RKO (cell line): ENCODE results near the gene RTN4R.

Experiments
- DNase-seq: peaks from one replicate; pipeline ENCODE4 v3.0.0-alpha.2; 2016; ENCODE audit warnings: low spot score

The RTN4R gene

DNA sequence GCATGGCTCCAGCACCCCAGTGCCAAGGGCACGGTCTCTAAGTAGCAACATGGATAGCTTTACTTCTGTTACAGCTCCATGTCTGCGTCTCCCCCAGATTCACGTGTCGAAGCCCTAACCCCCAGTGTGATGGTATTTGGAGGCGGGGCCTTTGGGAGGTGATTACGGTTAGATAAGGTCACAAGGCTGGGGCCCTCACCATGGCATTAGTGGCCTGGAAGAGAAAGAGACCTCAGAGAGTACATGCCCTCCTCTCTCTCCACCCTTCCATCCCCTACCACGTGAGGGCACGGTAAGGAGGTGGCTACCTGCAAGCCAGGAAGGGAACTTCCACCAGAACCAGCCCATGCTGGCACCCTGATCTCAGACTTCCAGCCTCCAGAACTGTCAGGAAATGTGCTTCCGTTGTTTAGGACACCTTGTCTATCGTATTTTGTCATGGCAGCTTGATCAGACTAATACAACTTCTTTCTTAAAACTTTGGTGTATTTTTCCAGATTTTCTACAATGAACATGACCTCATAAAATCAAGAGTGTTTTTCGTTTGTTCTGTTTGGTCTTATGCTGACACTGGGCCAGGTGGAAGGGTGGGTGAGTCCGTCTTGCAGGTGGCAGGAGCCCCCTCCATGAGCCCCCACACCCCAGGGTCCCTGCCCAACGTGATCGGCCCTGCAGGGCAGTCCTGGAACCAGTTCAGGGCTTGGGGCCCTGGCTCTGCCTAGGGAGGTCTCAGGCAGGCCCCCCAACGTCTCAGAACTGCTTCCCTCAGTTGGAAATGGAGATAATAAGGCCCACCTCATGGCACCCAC is 10.7 kb downstream of the RTN4R start:
- no peak for DNase-seq

DNA sequence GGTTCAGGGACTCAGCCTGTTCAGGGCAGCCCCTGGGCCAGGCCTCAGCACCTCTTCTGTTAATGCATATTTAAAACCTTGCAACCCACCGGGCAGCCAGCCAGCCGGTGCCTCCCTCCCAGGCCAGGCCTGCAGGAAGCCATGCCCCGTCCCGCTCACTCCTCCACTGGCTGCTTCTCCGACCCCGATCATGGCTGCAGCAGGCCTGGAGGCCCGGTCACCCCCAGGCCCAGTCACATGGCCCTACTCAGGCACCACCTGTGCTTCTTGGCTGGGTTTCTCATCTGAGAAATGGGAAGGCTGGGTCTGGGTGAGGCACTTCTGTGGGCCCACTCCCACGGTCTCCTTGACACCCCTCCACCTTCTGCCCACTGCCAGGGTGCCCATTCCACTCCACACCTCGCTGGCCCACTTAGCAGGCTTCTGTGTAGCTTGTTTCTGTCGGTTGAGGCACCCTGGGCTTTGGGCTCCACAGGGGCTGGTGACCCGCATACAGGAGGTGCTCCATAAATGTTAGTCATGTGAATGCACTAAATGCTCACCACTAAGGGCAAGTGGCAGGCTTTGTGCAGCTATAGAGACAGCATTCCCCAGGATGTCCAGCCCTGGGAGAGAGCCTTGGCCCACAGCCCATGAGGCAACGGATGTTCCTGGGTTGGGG is 11.4 kb downstream of the RTN4R start:
- no peak for DNase-seq

DNA sequence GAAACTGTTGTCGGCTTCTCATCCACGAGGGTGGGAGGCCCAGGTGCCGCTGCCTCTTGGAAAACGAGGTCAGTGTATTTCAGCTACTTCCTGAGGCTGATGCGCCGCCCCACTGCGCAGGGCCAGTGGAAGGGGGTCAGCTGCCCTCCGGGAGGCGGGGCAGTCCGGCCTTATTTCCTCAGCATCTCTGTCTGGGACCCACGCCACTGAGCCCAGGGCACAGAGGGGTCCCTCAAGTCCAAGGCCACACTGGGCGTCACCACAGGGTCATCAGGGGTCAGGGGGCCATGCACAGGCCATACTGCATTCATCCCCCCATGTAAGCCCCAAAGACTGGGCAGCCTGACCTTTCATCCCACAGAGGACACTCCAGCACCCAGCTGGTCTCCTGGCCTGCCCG is 12.1 kb downstream of the RTN4R start:
- no peak for DNase-seq

DNA sequence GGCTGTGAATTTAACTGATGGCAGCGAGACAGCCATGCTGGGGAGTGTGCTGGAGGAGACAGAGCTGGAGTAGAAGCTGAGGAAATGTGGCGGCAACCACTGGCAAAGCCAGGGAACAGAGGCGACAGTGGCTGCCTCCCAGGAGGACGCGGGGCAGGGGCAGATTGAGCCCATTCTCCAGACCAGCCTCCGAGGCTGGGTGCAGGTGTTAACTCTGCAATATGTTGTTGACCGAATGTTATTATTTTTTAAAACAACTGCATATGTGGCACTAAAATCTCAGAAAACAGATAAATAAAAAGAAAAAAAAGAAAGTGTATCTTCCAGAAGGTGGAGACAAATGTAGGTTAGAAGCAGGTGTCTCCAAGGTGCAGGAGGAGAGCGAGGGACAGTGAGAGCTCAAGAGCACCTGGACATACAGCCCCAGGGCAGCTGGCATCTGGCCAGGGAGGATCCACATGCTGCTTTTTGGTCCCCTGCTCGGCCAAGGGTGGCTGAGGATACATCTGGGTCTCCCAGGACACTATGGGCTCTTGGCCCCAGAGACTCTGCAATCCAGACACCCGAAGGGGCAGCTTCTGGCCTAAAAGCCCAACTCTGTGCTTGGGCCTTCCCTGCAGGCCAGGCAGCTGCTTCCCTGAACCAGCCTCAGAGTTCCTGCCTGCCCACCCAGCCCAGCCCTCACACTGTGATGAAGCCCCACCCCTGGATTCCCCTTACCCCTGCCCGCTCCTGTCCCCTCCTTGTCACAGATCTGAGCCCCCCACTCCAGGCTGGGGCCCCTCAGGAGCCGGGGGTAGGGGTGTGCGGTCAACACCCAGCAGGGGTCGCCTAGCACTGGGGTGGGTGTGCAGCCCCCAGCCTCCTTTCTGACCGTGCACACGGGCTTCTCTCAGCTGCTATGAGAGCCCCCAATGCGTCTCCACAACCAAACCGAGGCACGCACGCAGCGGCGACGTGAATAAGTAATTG is 12.9 kb downstream of the RTN4R start:
- no peak for DNase-seq

DNA sequence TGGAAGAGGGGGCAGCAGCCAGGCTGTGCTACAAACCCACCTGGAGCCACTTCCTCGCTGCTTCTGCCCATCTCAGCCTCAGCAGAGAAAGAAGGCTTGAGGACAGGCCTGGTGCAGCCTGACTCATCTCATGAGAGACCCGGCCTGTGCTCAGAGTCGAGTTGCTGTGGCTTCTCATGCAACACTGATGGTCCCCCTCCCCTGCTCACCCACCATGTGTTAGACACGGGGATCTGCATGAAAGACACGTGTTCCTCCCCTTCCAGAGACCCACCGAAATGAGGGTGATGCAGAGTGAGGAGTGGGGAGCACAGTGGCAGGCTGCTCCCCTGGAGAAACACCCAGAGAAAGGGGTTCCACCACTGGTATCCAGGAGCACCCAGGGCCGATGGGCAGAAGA is 15.0 kb downstream of the RTN4R start:
- DNase-seq, result no peak

DNA sequence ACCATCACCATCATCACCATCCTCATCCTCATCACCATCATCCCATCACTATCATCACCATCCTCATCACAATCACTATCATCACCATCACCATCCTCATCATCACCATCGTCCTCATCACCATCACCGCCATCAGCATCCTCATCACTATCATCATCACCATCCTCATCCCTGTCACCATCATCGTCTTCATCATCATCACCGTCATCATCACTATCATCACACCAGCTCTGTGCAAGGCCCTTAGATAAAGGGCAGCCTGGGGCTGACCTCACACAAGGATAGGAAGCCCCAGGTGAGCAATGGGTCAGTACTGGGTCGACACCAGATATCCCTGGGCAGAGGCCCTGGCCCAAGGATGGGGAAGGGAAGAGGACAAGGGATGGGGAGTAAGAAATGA is 16.1 kb downstream of the RTN4R start:
- no peak for DNase-seq

DNA sequence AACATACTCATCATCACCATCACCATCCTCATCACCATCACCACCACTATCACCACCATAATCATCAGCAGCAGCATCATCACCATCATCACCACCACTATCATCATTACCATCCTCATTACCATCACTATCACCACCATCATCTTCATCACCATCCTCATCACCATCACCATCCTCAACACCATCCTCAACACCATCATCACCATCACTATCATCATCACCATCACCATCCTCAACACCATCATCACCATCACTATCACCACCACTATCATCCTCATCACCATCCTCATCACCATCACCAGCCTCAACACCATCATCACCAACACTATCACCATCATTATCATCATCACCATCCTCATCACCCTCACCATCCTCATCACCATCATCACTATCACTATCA is 16.6 kb downstream of the RTN4R start:
- DNase-seq, result no peak

DNA sequence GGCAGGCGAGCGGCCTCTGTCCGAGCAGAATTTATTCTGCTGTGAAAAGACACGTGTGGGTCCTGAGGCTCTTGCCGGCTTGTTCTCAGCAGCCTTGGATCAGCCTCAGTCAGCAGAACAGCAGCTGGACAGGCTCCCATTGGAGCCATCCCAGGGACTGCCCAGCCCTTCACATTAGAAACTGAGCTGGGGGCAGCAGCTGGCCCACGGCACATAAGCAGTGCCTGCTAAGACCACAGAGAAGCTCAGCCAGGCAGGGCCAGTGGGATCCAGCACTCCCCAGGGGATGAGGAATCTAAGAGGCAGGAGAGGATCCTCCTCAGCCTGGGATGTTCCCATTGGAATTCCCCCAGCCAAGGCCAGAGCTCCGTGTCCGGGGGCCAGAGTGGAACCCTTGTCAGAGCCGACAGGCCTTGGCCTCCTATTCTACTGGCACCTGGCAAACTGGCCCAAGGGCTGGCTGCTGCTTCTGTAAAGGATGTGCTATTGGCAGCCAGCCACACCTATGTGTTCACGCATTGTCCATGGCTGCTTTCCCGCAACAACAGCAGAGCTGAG is 18.2 kb downstream of the RTN4R start:
- no peak for DNase-seq

DNA sequence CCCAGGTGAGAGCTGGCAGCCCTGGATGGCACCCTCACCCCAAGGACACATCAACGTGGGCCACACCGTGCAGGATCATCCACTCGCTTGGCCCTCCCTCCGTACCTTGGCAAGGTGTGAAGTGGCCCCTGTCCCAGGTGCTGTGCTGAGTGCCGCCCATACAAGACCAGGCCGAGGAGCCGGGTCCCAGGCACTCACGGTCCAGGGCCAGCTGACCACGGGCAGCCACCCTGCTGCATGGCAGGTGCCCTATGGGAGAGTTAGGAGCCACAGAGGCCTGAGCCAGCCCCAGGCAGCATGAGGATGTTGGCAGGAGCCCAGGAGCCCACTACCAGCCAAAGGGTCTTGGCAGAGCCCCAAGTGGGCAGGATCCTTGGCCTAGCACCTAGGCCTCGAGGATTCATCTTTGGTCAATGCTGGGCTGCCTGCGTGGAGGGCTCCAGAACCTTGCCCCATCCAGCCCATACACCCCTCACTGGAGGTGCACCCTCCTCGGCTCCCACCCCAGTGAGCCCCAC is 19.6 kb downstream of the RTN4R start:
- no peak for DNase-seq

DNA sequence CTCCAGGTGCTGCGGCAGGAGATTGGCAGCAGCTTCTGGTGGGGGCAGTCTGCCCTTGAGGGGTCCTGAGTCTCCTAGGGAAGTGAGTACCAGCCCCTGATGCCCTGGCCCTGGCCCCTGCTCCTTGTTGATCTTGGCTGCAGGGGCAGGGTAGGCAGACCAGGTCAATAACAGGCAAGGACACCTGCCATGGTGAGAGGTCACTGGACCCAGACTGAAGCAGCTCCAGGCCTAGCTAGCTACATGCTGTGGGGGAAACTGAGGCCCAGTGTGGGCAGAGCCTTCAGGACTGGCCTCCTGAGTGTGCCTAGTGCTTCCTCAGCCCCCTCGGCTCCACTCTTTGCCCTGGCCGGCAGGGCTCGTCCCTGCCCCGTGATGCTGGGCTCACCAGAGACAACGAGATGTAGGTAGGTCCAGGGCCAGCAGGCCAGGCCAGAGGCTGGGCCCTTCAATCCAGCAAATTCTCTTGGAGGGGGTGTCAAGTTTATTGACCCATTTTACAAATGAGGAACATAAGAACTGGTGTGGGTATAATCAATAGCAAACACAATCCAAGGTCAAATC is 20.4 kb downstream of the RTN4R start:
- no peak for DNase-seq

DNA sequence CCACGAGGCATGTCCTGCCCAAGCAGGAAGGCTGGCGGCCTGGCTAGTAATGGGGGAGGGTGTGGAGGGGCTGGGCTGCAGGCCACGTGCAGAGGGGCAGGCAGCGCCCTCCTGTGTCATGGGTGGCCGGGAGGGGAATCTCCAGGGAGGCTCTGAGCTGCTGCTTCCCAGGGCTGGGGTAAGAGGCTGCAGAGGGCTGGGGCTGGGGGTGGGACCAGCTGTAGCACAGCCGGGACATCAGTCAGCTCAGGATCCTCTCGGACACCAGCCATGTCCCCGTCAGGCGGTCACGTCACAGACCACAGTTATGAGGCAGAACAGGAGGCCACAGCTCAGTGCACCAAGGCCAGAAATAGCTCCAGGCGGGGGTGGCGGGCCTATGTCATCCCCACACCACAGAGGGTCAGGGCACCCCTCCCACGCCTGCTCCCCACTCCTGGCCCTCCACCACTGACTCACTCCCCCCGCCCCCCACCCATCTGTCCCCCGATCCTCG is 21.1 kb downstream of the RTN4R start:
- no peak for DNase-seq

DNA sequence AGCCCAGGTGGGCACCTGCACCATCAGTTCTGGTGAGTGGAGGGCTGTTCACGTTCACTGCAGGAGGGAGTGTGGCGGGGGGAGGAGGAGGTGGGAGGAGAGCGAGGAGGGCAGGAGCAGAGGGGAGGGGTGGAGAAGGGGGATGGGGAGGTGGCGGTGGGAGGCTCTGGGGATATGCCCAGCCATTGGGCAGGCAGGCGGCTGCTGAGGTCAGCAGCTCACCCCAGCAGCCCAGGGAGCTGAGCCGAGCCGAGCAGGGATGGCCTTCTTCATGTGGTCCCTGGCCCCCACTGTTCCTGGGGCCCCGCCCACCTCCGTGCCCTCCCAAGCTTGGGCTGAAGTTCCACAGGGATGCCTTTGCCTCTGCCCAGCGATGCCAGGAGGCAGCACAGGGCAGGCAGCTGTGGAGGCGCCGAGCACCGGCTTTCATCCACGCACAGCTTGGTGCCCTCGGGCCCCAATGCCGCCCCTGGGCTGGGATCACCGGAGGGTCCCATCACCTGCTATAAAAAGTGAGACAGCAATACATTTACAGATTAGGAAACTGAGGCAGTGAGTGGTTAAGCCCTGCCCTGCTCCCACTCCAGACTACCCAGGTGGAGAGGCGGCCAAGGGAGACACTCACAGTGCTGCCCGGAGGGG is 21.6 kb downstream of the RTN4R start:
- no peak for DNase-seq

DNA sequence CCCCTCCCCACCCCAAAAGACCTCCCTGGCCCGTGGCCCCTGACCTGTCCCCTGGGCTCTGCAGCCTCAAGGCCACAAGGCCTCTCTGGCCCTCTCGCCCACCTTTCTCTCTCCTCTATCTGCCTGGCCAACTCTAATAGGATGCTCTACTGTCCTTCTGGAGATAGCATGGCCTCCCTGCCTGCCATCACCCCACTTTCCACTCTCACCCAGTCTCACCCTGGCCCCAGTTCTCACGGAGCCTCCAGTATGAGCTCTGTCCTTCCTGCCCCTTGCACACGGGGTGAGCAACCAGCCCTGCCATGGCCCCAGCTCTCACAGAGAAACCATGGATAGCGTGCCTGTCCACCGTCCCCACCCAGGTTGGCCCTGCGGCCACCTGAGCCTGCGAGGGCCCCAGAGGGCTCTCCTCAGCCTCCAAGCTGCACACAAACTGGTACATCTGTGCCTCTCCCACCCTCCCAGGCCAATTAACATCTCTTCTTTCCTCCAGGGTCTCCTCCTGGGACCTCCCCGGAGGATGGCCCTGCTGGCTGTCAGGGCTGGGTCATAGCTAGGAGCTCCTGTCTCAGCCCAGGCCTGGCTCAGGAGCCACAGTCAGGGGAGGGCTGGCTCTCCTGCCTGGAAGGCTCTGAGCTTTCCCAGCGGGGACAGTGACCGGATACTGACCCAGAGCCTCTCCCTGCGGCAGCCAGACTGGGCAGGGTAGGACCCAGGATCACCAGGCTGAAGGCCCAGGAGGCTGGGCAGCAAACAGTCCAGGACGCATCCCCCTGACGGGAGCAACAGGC is 22.3 kb downstream of the RTN4R start:
- no peak for DNase-seq

DNA sequence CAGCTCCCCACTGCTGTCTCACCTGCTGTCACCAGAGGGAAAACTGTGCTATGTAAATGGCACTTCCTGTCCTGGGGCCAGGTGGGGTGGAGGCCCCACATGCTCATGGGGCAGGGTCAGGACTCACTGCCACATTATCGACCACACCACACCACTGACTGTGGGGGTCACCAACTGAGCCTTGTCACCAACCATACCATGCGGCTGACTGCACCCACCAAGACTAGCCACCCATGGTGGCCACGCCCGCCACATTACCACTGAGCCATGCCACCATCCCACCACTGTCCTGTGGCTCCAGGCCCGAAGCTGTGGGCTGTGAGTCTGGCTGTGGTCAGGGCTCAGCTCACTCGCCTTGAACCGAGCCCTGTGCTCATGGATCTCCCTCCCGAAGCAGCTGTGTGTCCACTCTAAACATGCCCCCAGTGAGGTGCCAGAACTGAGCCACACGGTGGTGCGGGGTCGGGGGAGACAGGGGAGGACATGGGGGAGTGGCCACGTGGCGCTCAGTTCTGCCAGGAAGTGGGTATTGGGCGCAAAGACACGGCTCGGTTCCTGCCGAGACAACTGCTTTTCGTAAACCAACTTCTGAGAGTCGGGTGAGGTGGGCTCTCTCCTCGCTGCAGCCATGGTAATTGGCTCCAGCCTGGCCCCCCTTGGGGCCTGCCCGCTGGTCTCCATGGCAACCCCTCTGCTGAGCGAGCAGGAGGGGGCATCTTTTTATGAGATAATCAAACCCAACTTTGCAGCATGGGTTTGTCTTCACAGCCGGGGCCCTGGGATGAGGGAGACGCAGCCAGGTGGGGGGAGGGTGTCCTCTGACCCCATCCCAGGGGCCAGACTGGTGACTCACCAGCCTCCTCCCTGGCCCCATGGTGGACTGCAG is 23.2 kb downstream of the RTN4R start:
- DNase-seq, result no peak

DNA sequence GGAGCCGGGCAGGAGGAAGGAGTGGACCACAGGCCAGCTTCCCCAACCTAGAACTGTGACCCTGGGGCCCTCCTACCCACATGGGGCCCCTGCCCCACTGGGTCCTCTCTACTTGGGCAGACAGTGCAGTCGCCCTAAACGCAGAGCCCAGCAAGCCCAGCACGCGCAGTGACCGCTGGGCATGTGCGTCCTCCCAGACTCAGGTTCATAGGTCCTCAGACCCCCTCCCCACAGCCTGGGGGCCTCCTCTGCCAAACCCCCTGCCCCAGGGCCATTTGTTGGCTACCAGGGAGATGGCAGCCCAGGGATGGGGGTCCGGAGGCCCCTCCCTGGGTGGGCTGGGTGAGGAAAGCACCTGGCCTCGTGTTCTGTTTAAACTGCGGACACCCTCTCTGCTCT is 23.9 kb downstream of the RTN4R start:
- DNase-seq, result no peak

DNA sequence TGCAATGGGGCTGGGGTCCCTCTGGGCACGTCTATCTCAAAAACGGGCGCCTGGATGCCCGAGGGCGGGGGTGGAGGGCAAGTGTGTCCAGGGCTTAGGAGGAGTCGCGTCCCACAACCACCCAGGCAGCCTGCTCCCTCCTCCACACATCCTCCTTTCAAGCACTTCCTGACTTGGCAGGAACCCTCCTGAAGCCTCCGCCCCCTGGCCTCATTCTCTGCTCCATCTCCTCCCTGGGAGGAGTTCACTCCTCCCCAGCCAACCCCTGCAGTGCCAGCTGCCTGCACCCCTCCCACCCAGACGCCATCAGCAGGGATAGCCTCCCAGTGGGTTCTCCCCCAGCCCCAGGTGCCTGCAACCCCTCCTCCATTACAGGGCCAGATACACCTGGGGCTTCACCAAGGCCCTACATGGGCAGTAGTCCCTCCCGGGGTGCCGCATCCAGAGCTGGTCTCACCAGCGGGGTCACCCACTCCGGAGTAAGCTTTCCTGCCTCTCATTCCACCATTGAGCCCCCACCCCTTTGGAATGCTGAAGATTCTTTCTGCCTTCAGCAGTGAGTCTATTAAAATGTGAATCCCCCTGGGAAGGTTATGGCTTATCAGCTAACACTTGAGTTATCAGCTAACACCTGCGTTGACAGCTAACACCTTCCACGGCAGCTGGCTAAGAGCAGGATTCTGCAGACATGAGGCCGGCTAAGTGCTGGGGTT is 24.4 kb downstream of the RTN4R start:
- DNase-seq, result no peak

DNA sequence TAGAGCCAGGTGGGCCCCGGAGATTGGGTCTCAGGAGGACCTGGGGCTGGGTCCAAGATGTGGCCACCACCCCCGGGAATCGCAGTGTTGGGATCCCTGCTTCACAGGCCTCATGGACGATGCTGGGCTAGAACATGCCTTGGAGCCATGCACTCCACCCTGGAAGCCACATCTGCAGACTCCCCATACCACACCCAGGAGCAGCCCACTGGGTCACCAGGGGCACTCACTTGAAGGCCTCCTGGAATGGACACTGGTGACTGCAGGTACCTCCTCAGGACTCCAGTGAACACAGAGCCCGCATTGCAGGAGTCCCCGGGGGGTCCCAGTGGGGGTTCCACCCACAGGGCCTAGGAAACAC is 25.0 kb downstream of the RTN4R start:
- DNase-seq, result no peak

DNA sequence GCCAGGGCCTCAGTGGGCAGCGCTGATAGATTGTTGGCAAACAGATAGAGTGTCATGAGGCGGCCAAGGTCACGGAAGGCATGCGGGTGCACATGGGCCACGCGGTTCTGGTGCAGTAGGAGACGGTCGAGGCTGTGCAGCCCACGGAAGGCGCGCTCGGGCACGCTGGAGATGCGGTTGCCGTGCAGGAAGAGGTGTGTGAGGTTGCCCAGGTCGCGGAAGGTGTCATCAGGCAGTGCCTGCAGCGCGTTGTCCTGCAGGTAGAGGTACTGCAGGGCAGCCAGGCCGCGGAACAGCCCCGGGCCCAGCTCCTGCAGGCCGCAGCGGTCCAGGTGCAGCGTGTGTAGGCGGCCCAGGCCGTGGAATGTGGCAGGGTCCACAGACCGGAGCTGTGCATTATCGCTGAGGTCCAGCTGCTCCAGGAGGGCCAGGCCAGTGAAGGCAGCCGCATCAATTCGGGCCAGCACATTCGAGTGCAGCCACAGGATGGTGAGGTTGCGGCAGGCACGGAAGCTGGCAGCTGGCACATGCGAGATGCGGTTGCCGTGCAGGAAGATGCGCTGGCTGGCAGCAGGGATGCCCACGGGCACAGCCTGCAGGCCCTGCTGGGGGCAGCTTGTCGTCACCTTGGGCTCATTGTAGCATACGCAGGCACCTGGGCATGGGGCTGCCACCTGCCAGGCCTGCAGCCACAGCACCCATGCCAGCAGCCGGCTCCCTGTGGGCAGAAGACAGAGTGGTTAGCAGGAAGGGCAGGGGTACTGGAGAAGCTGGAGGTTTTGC is 25.5 kb downstream of the RTN4R start:
- no peak for DNase-seq
